KG1 (cell line): ENCODE results near the gene PCDHGA1.

ENCODE experiments used
- DNase-seq: peaks from one replicate; lab custom pipeline; 2025; lab: John Stamatoyannopoulos, UW

The PCDHGA1 gene

GRCh38 chr5:141441571-141442170, 111.4 kb downstream of the PCDHGA1 start:
- DNase-seq: no peak

- no peak for DNase-seq
These were observed 135.0 kb downstream of the PCDHGA1 start for GRCh38 chr5:141465351-141465750.

GRCh38 chr5:141475625-141476131, 145.4 kb downstream of the PCDHGA1 start, which contains the start of gene PCDHGC3:
PCDHGC3 (plus strand) TSS chr5:141475966; CDS start chr5:141476117, 151 bp downstream.
- no peak for DNase-seq

GRCh38 chr5:141476132-141476911, 146.0 kb downstream of the PCDHGA1 start:
- no peak for DNase-seq

GRCh38 chr5:141477044-141477575, 146.8 kb downstream of the PCDHGA1 start:
- no peak for DNase-seq

- DNase-seq: no peak
These were observed 147.5 kb downstream of the PCDHGA1 start for GRCh38 chr5:141477815-141478214.

- DNase-seq: no peak
These were observed 148.1 kb downstream of the PCDHGA1 start for GRCh38 chr5:141478321-141478945.

GRCh38 chr5:141479776-141480175, 149.5 kb downstream of the PCDHGA1 start:
- DNase-seq: no peak

GRCh38 chr5:141483902-141484301, 153.6 kb downstream of the PCDHGA1 start:
- no peak for DNase-seq

GRCh38 chr5:141484310-141484640, 154.0 kb downstream of the PCDHGA1 start:
- no peak for DNase-seq

- no peak for DNase-seq
These were observed 154.5 kb downstream of the PCDHGA1 start, which contains the start of gene PCDHGC4 for GRCh38 chr5:141484641-141485311. PCDHGC4 (plus strand) TSS chr5:141485030; CDS start chr5:141485174, 144 bp downstream.

- DNase-seq: no peak
These were observed 155.2 kb downstream of the PCDHGA1 start for GRCh38 chr5:141485321-141486055.

- DNase-seq: no peak
These were observed 155.8 kb downstream of the PCDHGA1 start for GRCh38 chr5:141486091-141486490.

GRCh38 chr5:141487131-141487530, 156.8 kb downstream of the PCDHGA1 start:
- no peak for DNase-seq

- DNase-seq: no peak
These were observed 158.6 kb downstream of the PCDHGA1 start, which contains the start of gene PCDHGC5 for GRCh38 chr5:141488591-141489561. PCDHGC5 (plus strand) TSS chr5:141489081; CDS start chr5:141489241, 160 bp downstream.

- no peak for DNase-seq
These were observed 159.5 kb downstream of the PCDHGA1 start for GRCh38 chr5:141489841-141490240.

GRCh38 chr5:141490271-141490670, 160.0 kb downstream of the PCDHGA1 start:
- no peak for DNase-seq

GRCh38 chr5:141490771-141491170, 160.5 kb downstream of the PCDHGA1 start:
- no peak for DNase-seq

GRCh38 chr5:141491323-141492167, 161.2 kb downstream of the PCDHGA1 start:
- DNase-seq: no peak
